ENCODE results near the gene SLC25A14. TPM values are rescaled to one million over a fixed set of nuclear protein-coding genes. Genes with fewer than 3 reads are reported as not detected.

SLC25A14 gene, protein sequence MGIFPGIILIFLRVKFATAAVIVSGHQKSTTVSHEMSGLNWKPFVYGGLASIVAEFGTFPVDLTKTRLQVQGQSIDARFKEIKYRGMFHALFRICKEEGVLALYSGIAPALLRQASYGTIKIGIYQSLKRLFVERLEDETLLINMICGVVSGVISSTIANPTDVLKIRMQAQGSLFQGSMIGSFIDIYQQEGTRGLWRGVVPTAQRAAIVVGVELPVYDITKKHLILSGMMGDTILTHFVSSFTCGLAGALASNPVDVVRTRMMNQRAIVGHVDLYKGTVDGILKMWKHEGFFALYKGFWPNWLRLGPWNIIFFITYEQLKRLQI
- 15.9 to 19.6 TPM (median 17.6 TPM) in 5 replicates for total RNA-seq (2022; extraction: Qiagen RNA extraction)

DNA sequence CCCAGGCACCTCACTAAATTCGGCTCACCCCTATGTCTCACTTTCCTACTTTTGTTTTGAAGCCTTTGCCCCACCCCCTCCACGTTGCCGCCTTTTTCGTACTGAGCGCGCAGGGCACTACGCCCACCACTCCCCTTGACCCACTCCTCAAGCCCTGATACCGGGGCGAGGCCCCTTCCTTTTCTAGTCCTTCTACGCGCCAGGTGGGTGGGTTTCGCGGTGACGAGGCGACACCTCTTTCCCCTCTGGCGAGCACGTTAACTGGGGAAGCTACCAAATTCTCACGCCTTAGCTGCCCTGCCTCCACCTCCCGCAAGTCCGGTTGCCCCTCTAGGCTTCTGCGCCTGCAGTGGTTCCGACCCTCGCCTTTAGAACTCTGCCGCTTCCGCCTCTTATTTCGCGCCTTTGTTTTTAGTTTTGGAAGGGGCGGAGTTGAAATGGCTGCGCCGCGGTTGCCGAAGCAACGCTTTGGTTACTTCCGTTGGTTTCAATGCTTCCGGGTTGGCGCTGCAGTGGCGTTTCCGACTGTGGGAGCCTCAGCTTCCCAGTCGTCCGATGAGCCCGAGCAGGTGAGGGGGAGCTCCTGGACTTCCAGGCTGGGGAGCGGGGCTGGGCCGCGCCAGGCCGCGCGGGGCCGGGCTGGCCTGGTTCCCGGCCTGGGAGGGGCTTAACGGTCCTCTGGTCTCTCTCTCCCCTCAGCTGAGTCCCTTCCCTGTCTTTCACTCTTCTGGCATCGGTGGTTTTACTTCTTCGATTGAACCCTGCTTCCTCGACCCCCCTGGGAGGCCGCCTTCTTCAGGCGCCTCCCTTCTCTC is at the start of gene SLC25A14:
SLC25A14 (plus strand) TSS at position 512 of the 815 bp plus-strand sequence. CDS start 360 bp downstream, outside the sequence.

DNA sequence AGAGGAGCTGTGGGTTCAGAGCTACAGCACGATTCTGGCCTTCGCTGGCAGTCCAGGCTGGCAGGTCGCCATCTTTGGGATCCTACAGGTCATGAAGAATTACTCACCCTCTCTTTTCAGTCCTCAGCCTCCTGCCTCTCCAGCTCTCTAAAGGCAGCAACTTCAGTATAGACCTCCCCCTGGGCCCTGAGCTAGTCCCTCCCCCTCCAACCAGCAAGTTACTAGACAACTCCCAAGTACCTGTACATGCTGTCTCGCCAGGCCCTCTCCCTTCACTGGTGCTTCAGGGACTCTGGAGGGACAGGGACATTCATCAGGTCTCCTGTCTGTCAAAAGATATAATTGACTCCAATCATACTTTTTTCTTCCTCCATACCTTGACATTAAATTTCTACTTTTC is 45.8 kb downstream of the SLC25A14 start, which contains the start of gene GPR119:
GPR119 (minus strand) TSS at position 155 of the 400 bp plus-strand sequence. CDS start 227 bp downstream, outside the sequence.

DNA sequence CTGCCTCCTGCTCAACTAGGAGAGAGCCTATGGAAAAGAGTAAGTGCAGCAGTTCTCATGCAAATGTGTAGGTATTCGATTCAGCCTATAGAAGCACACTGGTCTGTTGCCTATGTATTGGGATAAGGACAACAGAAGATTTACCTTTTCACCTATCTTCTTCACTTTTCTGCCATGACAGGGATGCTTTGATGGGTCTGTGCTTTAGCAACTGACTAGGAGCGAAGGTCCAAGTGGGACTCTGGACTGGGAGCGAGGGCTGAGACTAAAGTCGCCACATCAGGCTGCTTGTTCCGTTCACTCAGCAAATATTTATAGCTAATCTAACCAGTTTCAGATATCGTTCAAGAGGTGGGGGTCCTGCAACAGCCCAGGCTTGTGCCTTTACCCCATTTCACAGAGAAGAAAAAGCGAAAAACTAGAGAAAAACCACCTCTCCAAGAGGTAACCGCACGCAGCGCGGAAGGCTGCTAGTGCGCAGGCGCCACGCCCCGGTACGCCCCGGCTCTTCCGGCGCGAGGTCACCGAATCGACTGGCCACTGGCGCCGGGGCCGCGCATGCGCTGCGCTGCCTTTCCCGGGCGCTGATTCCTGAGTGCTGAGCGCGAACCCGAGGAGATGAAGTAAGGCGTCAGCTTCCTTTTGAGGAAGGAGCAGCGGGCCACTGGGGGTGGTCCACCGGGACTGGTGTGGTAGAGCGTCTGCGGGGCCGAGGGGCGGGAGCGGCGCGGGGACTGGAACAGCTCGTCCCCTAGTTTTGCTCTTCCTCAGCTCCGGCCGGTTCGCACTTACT is 61.9 kb downstream of the SLC25A14 start, which contains the start of gene RBMX2:
RBMX2 (plus strand) TSS at position 573 of the 793 bp plus-strand sequence; CDS start at position 619, 46 bp downstream.

Other genes starting within 250 kb of the SLC25A14 start
- gene ELF4, start 229.4 kb upstream of the SLC25A14 start, total RNA-seq (2022; extraction: Qiagen RNA extraction): 28.9 to 32.5 TPM (median 31.1 TPM) in 5 replicates
- gene AIFM1, start 174.1 kb upstream of the SLC25A14 start, total RNA-seq (2022; extraction: Qiagen RNA extraction): 67.7 to 73.8 TPM (median 73.0 TPM) in 5 replicates
- gene RAB33A, start 168.0 kb upstream of the SLC25A14 start, total RNA-seq (2022; extraction: Qiagen RNA extraction): 0.10 to 0.31 TPM (median 0.20 TPM) in 5 replicates
- gene ZNF280C, start 71.0 kb upstream of the SLC25A14 start, total RNA-seq (2022; extraction: Qiagen RNA extraction): 2.2 to 3.2 TPM (median 2.6 TPM) in 5 replicates
- not detected in 5 replicates for gene GPR119, start 45.8 kb downstream of the SLC25A14 start, total RNA-seq (2022; extraction: Qiagen RNA extraction)
- gene RBMX2, start 62.1 kb downstream of the SLC25A14 start, total RNA-seq (2022; extraction: Qiagen RNA extraction): 26.5 to 33.8 TPM (median 27.9 TPM) in 5 replicates